K562 (cell line): ENCODE measurements around the gene ECT2.

Experiments
- CTBP1 ChIP-seq: fragments of 450-650 bp; IDR thresholded peaks from 2 replicates; pipeline ENCODE4 v1.6.1; 2016; ENCODE audit warnings: borderline replicate concordance
- MAFG ChIP-seq: fragments of 450-650 bp; conservative IDR thresholded peaks from 2 replicates; pipeline ENCODE4 v1.6.1; 2016; ENCODE audit warnings: missing genetic modification characterization, missing compliant biosample characterization
- SMARCA4 ChIP-seq: fragments of 450-650 bp; IDR thresholded peaks from 2 replicates; pipeline ENCODE4 v1.6.1; 2016
- TF ChIP-seq, protein P1 (sequence below), 3 experiments: IDR thresholded peaks in 2 of 3; conservative IDR thresholded peaks in 1 of 3; 2 replicates each; pipeline ENCODE4 v1.5.1; 2011 to 2012; ENCODE audit warnings: low read length in 3 of 3, mild to moderate bottlenecking in 3 of 3, control low read depth in 2 of 3, improper control_type of control experiment in 1 of 3, inconsistent platforms in 1 of 3, low read depth in 1 of 3, mixed read lengths in 1 of 3, moderate library complexity in 1 of 3; ENCODE audit not compliant: insufficient read depth in 2 of 3

DNA sequence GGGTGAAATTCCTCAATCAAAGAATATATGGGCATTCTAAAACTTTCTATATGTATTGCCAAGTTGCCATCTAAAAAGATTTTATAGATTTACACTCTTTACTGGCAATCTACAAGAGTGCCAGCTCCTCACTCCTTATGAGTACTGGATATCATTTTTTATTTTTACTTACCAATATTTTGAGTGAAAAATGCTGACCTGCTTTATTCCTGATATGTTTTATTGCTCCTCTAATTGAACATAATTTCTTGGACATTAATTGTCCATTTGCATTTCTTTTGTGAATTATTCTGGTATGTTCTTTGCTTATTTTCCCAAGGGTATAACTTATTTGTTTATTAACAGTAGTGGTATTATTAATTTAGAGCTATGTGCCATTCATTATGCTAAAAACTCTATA, 96.8 kb downstream of the ECT2 start:
- TF ChIP-seq SMARCA4 (no peak), MAFG (tag) (no peak), CTBP1 (no peak)
- TF ChIP-seq, protein P1, sequence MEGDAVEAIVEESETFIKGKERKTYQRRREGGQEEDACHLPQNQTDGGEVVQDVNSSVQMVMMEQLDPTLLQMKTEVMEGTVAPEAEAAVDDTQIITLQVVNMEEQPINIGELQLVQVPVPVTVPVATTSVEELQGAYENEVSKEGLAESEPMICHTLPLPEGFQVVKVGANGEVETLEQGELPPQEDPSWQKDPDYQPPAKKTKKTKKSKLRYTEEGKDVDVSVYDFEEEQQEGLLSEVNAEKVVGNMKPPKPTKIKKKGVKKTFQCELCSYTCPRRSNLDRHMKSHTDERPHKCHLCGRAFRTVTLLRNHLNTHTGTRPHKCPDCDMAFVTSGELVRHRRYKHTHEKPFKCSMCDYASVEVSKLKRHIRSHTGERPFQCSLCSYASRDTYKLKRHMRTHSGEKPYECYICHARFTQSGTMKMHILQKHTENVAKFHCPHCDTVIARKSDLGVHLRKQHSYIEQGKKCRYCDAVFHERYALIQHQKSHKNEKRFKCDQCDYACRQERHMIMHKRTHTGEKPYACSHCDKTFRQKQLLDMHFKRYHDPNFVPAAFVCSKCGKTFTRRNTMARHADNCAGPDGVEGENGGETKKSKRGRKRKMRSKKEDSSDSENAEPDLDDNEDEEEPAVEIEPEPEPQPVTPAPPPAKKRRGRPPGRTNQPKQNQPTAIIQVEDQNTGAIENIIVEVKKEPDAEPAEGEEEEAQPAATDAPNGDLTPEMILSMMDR (IDR thresholded peaks at IDR 0.05 in 2 of 3, conservative IDR thresholded peaks at IDR 0.05 in 1 of 3; ENCODE audit: insufficient read depth in 2 of 3, low read depth in 1 of 3, low read length in 3 of 3) = no peak
